ENCODE results near the gene SMURF2. TPM values are rescaled to one million over a fixed set of nuclear protein-coding genes. Genes with fewer than 3 reads are reported as not detected.

Gene SMURF2
- total and polyA plus RNA-seq, 10 of the 15 experiments (the other 5 are each of a cell fraction or from before 2014, with no cell fraction given) = 2.8 to 13.4 (median 7.5) TPM

- no peak for TF ChIP-seq CUX1 (IDR thresholded peaks at IDR 0.05; ENCODE audit: insufficient replicate concordance, low read depth, low read length)
- no peak for TF ChIP-seq TCF12 (IDR thresholded peaks at IDR 0.05; ENCODE audit: low read depth, low read length)
- no peak for TF ChIP-seq ATF2 (IDR thresholded peaks at IDR 0.05; ENCODE audit: low read length)
- no peak for TF ChIP-seq BRCA1 (IDR thresholded peaks at IDR 0.05; ENCODE audit: low read depth, low read length)
- no peak for TF ChIP-seq DPF2 (IDR thresholded peaks at IDR 0.05)
- TF ChIP-seq CBX5 (IDR thresholded peaks at IDR 0.05; ENCODE audit: low read depth) = no peak
- no peak for TF ChIP-seq NRF1 (conservative IDR thresholded peaks at IDR 0.05; ENCODE audit: low read depth, low read length)
- no peak for TF ChIP-seq MYB (IDR thresholded peaks at IDR 0.05; ENCODE audit: borderline replicate concordance, low read depth, low read length)
- no peak for TF ChIP-seq POLR2A (IDR thresholded peaks at IDR 0.05; ENCODE audit: low read depth, low read length)
- TF ChIP-seq CHD1 (IDR thresholded peaks at IDR 0.05; ENCODE audit: low read depth, low read length) = no peak
Measured at GRCh38 chr17:64655704-64656103, 6.4 kb downstream of the SMURF2 start (continued).
